HG03175 (cell line): ENCODE results near the gene SCN1A.
"Not testable (repeated sequence)": the region's sequence is repeated elsewhere in the genome, so short reads cannot be mapped to it uniquely, and the experiment has no call there.

ENCODE experiments used
- ATAC-seq: cut with Tn5 transposase; IDR thresholded peaks from one replicate; pipeline ENCODE4 v1.9.1; 2021; ENCODE audit warnings: mild to moderate bottlenecking, moderate library complexity; ENCODE audit not compliant: unreplicated experiment

Gene SCN1A

GRCh38 chr2:165989851-165990250 lies 138.0 kb downstream of the SCN1A start:
- ATAC-seq = no peak

- no peak for ATAC-seq
Observed at GRCh38 chr2:165985120-165985519, 142.7 kb downstream of the SCN1A start.

GRCh38 chr2:165972161-165972560 lies 155.7 kb downstream of the SCN1A start:
- ATAC-seq = not testable (repeated sequence)

DNA sequence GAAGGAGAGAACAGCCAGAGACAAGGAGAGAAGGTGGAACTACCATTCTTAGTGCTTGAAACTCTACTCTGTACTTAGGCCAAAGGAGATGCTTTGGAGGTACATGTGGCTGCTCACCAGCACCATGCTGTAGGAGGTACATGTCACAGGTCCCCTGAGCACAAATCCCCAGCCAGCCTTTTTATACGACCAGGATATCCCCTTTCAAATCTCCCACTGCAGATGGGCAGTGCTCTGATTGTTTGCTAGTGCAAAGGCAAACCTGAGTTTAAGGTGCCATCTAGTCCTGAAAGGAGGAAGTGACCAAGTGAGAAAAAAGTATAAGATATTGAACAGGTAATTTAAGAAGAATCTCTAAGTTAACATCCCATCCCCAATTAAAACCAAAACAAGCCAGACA lies 157.2 kb downstream of the SCN1A start:
- ATAC-seq = no peak

DNA sequence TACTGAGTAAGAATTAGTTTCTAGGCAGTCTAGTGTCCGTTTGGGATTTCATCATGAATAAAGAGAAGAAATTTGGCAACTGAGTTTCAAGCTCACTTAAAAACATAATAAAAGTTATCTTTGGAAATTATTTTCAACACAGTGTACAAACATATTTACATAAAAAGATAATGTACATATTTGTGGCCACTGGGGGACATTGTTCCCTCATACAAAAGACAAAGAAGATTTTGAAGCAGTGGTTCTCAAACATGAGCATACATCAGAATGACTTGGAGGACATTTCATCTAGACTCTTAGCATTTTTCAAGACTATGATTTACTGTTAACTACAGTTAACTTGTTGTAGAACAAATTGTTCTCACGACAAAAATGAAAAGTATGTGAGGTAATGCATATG lies 158.6 kb downstream of the SCN1A start:
- no peak for ATAC-seq

DNA sequence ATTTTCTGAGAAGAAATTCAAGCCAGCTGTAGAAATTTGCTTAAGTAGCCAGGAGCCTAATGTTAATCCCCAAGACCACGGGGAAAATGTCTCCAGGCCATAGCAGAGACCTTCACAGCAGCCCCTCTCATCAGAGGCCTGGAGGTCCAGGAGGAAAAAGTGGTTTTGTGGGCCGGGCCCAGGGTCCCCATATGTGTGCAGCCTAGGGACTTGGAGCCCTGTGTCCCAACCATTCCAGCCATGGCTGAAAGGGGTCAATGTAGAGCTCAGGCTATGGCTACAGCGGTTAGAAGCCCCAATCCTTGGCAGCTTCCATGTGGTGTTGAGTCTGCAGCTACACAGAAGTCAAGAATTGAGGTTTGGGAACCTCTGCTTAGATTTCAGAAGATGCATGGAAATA lies 160.1 kb downstream of the SCN1A start:
- no peak for ATAC-seq

- ATAC-seq = no peak
Observed at GRCh38 chr2:165961818-165962217, 166.0 kb downstream of the SCN1A start.

GRCh38 chr2:165959371-165959770 lies 168.4 kb downstream of the SCN1A start:
- no peak for ATAC-seq

- no peak for ATAC-seq
Observed at GRCh38 chr2:165958313-165958960, 169.4 kb downstream of the SCN1A start.

DNA sequence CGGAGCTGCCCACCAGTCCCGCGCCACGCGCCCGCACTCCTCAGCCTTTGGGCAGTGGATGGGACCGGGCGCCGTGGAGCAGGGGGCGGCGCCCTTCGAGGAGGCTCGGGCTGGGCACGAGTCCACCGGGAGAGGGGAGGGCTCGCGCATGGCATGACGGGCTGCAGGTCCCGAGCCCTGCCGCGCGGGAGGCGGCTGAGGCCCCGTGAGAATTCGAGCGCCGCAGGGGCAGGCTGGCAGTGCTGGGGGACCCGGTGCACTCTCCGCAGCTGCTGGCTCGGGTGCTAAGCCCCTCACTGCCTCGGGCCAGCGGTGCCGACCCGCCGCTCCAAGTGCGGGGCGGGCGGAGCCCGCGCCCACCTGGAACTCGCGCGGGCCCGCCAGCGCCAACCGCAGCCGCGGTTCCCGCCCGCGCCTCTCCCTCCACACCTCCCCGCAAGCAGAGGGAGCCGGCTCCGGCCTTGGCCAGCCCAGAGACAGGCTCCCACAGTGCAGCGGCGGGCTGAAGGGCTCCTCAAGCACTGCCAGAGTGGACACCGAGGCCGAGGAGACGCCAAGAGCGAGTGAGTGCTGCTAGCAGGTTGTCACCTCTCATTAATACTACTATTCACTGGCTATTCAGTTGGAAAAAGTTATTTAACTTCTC lies 170.7 kb downstream of the SCN1A start:
- no peak for ATAC-seq

DNA sequence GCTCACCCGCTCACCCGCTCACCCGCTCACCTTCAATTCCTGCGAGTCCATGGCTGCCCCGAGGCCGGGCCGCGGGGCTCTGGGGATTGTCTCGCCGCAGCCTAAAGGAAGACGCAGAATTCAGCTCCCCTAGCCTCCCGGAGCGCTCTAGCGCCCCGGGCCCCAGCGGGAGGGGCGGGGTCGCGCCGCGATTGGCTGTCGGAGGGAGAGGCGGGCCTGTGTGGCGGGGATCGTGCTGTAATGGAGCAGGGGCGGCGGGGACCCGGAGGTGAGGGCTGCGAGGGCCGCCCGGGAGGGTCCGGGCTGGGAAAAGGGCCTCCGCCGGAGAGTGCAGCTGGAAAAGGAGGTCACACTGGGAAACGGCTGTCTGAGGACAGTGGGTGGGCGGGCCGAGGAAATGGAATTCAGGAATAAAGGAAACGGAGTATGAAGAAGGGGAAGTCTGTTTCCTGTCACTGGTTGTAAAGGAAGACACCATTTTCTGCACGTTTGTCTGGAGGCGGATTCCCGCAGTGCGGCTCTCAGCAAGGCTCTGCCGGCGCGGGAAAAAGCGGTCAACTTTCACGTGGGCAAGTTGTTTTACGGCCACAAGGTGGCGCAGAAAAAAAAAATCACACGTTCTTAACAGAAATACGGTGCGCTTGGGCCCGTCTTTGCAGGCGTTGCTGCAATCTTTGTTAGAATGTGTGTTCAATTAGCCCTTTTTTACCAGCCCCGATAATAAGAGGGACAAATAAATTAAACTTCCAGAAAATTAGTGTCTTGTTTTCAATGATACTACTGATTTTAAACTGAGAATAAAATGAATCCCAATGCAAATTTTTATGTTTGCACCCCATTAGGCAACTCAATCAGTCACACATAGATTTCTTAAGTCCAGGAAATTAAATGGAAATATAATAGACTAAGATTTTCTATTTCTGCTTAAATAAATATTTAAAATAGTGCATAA lies 173.9 kb downstream of the SCN1A start, which contains the start of gene TTC21B:
TTC21B (minus strand) TSS at position 122 of the 952 bp plus-strand sequence; CDS start at position 51, 71 bp downstream.
- peak; percentile 95 for ATAC-seq

- ATAC-seq = peak; percentile 43
Observed at GRCh38 chr2:165953306-165953654, 174.5 kb downstream of the SCN1A start.

GRCh38 chr2:165952741-165953211 lies 175.0 kb downstream of the SCN1A start:
- ATAC-seq = no peak

DNA sequence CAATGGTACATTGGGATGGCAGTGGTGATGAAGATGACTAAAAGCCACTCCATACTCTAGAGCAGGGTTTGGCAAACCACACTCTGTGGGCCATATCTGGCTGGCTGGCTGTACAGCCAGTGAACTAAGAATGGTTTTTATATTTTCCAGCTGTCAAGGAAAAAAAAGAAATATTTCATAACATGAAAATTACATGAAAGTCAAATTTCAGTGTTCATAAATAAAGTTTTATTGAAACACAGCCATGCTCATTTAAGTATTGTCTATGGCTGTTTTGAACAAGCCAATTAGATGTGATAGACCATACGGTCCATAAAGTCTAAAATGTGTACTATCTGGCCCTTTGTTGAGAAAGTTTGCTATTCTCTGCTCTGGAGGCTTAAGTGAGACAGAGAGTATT lies 175.7 kb downstream of the SCN1A start:
- ATAC-seq = no peak

DNA sequence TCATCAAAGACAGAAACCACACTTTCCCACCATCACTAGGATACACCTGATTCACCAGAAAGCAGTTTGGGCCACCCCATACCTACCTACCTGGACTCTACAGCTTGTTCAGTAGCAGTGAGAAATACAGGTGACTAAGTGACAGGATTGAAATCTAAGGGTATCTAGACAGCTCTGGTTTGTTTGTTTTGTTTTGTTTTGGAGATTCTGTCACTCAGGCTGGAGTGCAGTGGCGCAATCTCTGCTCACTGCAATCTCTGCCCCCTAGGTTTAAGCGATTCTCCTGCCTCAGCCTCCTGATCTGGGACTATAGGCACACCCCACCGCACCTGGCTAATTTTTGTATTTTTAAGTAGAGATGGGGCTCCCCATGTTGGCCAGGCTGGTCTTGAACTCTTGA lies 177.4 kb downstream of the SCN1A start:
- no peak for ATAC-seq

GRCh38 chr2:165941827-165942226 lies 186.0 kb downstream of the SCN1A start:
- no peak for ATAC-seq

DNA sequence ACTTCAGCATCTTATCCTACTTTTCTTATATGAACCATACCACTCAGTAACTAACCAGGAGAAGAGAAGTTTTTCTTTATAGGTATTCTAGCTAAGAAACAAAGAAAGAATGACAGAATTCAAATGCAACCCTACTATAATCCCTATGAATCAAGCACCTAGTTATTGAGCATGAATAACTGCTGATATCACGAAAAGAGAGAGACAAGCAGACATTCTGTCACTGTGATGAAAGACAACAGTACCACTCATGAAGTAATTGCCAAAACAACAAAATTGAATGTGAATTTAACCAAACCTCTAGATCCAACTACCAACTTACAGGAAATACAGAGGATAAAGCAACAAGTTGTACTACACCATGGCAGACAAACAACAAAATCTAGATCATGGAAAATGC lies 189.6 kb downstream of the SCN1A start:
- ATAC-seq = no peak
